ENCODE results near the gene ALAS1. TPM values are rescaled to one million over a fixed set of nuclear protein-coding genes. Genes with fewer than 3 reads are reported as not detected.

The ALAS1 gene
- total and polyA plus RNA-seq, 4 donors = 38.7 to 85.1 (median 57.2) TPM

DNA sequence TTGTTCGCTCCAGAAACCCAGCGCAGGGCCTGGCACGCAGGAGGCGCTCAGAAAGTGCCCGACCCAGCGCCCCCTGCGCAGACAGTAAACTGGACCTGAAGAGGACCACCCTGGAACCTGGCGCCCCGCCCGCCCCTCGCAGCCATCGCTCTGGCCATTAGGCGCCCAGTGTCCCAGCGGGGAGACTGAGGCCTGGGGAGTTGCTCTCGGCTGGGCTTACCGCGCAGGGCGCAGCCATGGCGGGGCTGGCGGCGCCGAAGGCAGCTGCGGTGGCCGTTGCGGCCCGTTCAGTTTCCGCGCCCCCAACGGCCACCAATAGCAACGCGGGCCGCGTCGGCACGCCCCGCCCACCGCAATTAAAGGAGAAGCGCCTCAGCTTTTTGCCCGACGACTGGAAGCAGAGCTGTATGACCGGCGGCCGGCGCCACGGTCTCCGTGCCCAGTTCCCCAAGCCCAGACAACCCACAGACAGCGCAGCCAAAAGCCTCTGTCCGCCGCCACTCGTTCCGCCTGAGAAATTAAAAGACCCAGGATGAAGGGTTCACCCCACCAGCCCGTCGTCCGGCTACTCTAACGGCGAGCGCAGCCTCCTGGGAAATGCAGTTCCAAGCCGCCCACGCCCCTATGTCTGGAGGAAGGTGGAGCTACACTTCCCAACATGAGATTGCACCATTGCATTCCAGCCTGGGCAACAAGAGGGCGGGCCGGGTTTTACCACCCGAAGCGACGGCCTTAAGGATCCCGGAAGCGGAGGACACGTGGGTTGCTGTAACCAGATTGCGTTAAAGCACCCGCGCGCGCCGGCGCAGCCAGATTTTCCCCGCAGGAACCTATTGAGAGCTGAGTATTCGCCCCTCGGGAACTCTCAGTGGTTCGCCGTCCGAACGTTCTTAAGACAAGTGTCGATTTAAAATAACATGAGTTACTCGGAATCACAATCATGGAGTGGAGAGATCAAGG, 43.5 kb upstream of the ALAS1 start, which contains the start of gene POC1A:
Gene POC1A, minus strand, starts transcription at position 289 of the 960 bp plus-strand sequence. Its CDS starts 51 bp downstream, at position 238.
- peaks cover 0 to 3% (median under 1%) of the 10 kb centered on the region in 4 donors for H3K36me3 ChIP-seq (ENCODE audit: control insufficient read depth in 4 of 4, insufficient read depth in 4 of 4, low read length in 4 of 4)
- H3K27me3 ChIP-seq (ENCODE audit: control insufficient read depth in 3 of 3, insufficient read depth in 3 of 3, low read length in 2 of 3) = no peaks in the 10 kb centered on the region
- ATAC-seq (ENCODE audit: insufficient read depth, low FRiP score) (peak; percentile 97), DNase-seq (peak; percentile 97 to 99 (median 98))
- peak within 1 kb of the TSS; percentile 46 to 76 for H3K9ac ChIP-seq (ENCODE audit: insufficient read depth in 1 of 2, low read length in 2 of 2)
- H3K4me3 ChIP-seq = peak within 1 kb of the TSS; percentile 44
- TF ChIP-seq CTCF (IDR thresholded peaks at IDR 0.05; ENCODE audit: control extremely low read depth, extremely low read depth) = peak; percentile 9
- WGBS, 2 donors = 0% methylated on average over 80 to 83 of the region's 83 CpGs
- H3K27ac ChIP-seq (ENCODE audit: low read depth in 1 of 2, low read length in 1 of 2) = peak within 1 kb of the TSS; percentile 88 to 92
- H3K4me1 ChIP-seq (ENCODE audit: control insufficient read depth in 5 of 5, insufficient read depth in 5 of 5, low read length in 5 of 5) = peaks cover 0 to 13% (median 5%) of the 10 kb centered on the region in 5 donors
- H3K9me3 ChIP-seq (ENCODE audit: control insufficient read depth in 4 of 4, insufficient read depth in 3 of 4, low read length in 3 of 4) = no peaks in the 10 kb centered on the region

DNA sequence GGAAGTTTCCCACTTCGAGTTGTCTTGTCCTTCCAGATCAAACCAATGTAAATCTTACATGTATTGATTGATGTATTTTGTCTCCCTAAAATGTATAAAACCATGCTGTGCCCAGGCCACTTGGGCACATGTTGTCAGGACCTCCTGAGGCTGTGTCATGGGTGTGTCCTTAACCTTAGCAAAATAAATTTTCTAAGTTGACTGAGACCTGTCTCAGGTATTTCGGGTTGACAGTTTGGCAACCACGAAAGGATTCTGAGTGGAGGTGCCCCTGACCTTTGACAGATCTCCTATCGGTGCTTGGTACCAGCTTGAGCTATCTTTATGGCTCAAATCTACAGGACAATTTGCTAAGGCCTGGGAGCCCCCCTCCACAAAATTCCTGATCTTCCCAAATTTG, 42.0 kb upstream of the ALAS1 start:
- H3K4me1 ChIP-seq (ENCODE audit: control insufficient read depth in 5 of 5, insufficient read depth in 5 of 5, low read length in 5 of 5) = peaks cover 0 to 13% (median 5%) of the 10 kb centered on the region in 5 donors
- no peaks in the 10 kb centered on the region for H3K36me3 ChIP-seq (ENCODE audit: control insufficient read depth in 4 of 4, insufficient read depth in 4 of 4, low read length in 4 of 4)
- no peak for DNase-seq
- no peak overlapping the region for H3K27ac ChIP-seq (ENCODE audit: low read depth in 1 of 2, low read length in 1 of 2)
- no peak for TF ChIP-seq CTCF (IDR thresholded peaks at IDR 0.05; ENCODE audit: control extremely low read depth, extremely low read depth)
- WGBS, 2 donors = 94 to 95% methylated on average over 4 of the region's 4 CpGs
- H3K4me3 ChIP-seq = no peak overlapping the region
- no peak for ATAC-seq (ENCODE audit: insufficient read depth, low FRiP score)
- no peaks in the 10 kb centered on the region for H3K27me3 ChIP-seq (ENCODE audit: control insufficient read depth in 3 of 3, insufficient read depth in 3 of 3, low read length in 2 of 3)
- H3K9me3 ChIP-seq (ENCODE audit: control insufficient read depth in 4 of 4, insufficient read depth in 3 of 4, low read length in 3 of 4) = no peaks in the 10 kb centered on the region
- no peak overlapping the region for H3K9ac ChIP-seq (ENCODE audit: insufficient read depth in 1 of 2, low read length in 2 of 2)

GRCh38 chr3:52159503-52159902, 38.5 kb upstream of the ALAS1 start:
- Histone ChIP-seq H3K36me3 (ENCODE audit: control insufficient read depth in 4 of 4, insufficient read depth in 4 of 4, low read length in 4 of 4) (no peaks in the 10 kb centered on the region), H3K4me3 (no peak overlapping the region), H3K27me3 (ENCODE audit: control insufficient read depth in 3 of 3, insufficient read depth in 3 of 3, low read length in 2 of 3) (no peaks in the 10 kb centered on the region), H3K27ac (ENCODE audit: low read depth in 1 of 2, low read length in 1 of 2) (no peak overlapping the region), H3K9ac (ENCODE audit: insufficient read depth in 1 of 2, low read length in 2 of 2) (no peak overlapping the region), H3K9me3 (ENCODE audit: control insufficient read depth in 4 of 4, insufficient read depth in 3 of 4, low read length in 3 of 4) (no peaks in the 10 kb centered on the region), H3K4me1 (ENCODE audit: control insufficient read depth in 5 of 5, insufficient read depth in 5 of 5, low read length in 5 of 5) (peaks cover 0 to 3% (median 0%) of the 10 kb centered on the region in 5 donors)
- ATAC-seq (ENCODE audit: insufficient read depth, low FRiP score) (no peak), DNase-seq (no peak)
- 20 to 28% methylated on average over 1 of the region's 1 CpG for WGBS, 2 donors
- TF ChIP-seq CTCF (IDR thresholded peaks at IDR 0.05; ENCODE audit: control extremely low read depth, extremely low read depth) = no peak

All from lung (tissue), 12 donors.